Thoracic aorta (tissue), 2 donors: ENCODE data around the gene SCN3B. TPM values are rescaled to one million over a fixed set of nuclear protein-coding genes. Genes with fewer than 3 reads are reported as not detected.
A peak's percentile ranks its signal among the peaks of the same experiment; 100 is the strongest.

Source experiments
- ATAC-seq: fragments of 150-250 bp; one replicate; pipeline ENCODE4 v1.8.0; 2017; ENCODE audit warnings: low read depth; ENCODE audit not compliant: insufficient number of reproducible peaks, low FRiP score
- DNase-seq: peaks from one replicate; pipeline ENCODE4 v3.0.0-alpha.2; 2020; ENCODE audit warnings: low spot score
- H3K27ac ChIP-seq, 2 donors: fragments of 200-600 bp; sonication (generic); 1 replicate in 1 of 2; 2 replicates in 1 of 2; pipeline ENCODE4 v1.5.1; 2016; ENCODE audit warnings: mild to moderate bottlenecking in 2 of 2, moderate library complexity in 2 of 2
- H3K27me3 ChIP-seq: fragments of 200-600 bp; sonication (generic); replicated peaks from 2 replicates; pipeline ENCODE4 v1.6.0; 2016; ENCODE audit warnings: mild to moderate bottlenecking; ENCODE audit not compliant: insufficient read depth
- H3K36me3 ChIP-seq: fragments of 200-600 bp; sonication (generic); one replicate; pipeline ENCODE4 v1.5.1; 2016
- H3K4me1 ChIP-seq, 2 donors: fragments of 200-600 bp; sonication (generic); 1 replicate in 1 of 2; 2 replicates in 1 of 2; pipeline versions ENCODE4 v1.5.1 to v1.6.0; 2016; ENCODE audit warnings: low read depth in 2 of 2, mild to moderate bottlenecking in 1 of 2; ENCODE audit not compliant: control insufficient read depth in 1 of 2
- H3K4me3 ChIP-seq: fragments of 200-600 bp; sonication (generic); 2 replicates; pipeline ENCODE4 v1.5.1; 2016; ENCODE audit warnings: mild to moderate bottlenecking
- H3K9me3 ChIP-seq: fragments of 200-600 bp; sonication (generic); 2 replicates; pipeline ENCODE4 v1.5.1; 2016
- CTCF ChIP-seq: fragments of 200-600 bp; sonication (generic); IDR thresholded peaks from one replicate; pipeline ENCODE4 v1.5.1; 2019; ENCODE audit warnings: antibody characterized with exemption
- total RNA-seq, 2 donors: library from RNA; depleted of rRNA; stranded (reverse); fragments of >200 nt; gene quantifications; one replicate each; pipeline versions ENCODE4 v1.1.0 to v1.2.3, GENCODE V29; 2016

SCN3B gene
- under 1 TPM in 1 of 2 donors, not detected in 1; 0.35 TPM for total RNA-seq

GRCh38 chr11:123654566-123655081 lies at the start of gene SCN3B:
SCN3B (minus strand) TSS chr11:123654624; CDS start chr11:123653801, 823 bp downstream.
- H3K36me3 ChIP-seq = no peaks in the 10 kb centered on the region
- TF ChIP-seq CTCF = no peak
- no peaks in the 10 kb centered on the region for H3K27me3 ChIP-seq
- H3K4me1 ChIP-seq = peaks cover 6 to 8% of the 10 kb centered on the region in 2 donors
- H3K9me3 ChIP-seq = no peaks in the 10 kb centered on the region
- H3K4me3 ChIP-seq = peak within 1 kb of the TSS; percentile 70
- DNase-seq = no peak
- no peak for ATAC-seq
- H3K27ac ChIP-seq = no peak within 1 kb of the TSS

- Histone ChIP-seq H3K4me1 (no peaks in the 10 kb centered on the region), H3K36me3 (no peaks in the 10 kb centered on the region), H3K27me3 (no peaks in the 10 kb centered on the region), H3K9me3 (no peaks in the 10 kb centered on the region), H3K4me3 (no peak overlapping the region), H3K27ac (no peak overlapping the region)
- DNase-seq (no peak), ATAC-seq (no peak)
- no peak for TF ChIP-seq CTCF
Observed at GRCh38 chr11:123702696-123703095, 48.3 kb upstream of the SCN3B start.

GRCh38 chr11:123702139-123702538 lies 47.7 kb upstream of the SCN3B start:
- Histone ChIP-seq H3K36me3 (no peaks in the 10 kb centered on the region), H3K27ac (no peak overlapping the region), H3K4me1 (no peaks in the 10 kb centered on the region), H3K9me3 (no peaks in the 10 kb centered on the region), H3K27me3 (no peaks in the 10 kb centered on the region), H3K4me3 (no peak overlapping the region)
- no peak for ATAC-seq
- DNase-seq = no peak
- TF ChIP-seq CTCF = no peak

GRCh38 chr11:123700772-123701171 lies 46.3 kb upstream of the SCN3B start:
- Histone ChIP-seq H3K4me3 (no peak overlapping the region), H3K4me1 (no peaks in the 10 kb centered on the region), H3K27ac (no peak overlapping the region), H3K9me3 (no peaks in the 10 kb centered on the region), H3K36me3 (no peaks in the 10 kb centered on the region), H3K27me3 (no peaks in the 10 kb centered on the region)
- ATAC-seq (no peak), DNase-seq (no peak)
- TF ChIP-seq CTCF = no peak

- no peaks in the 10 kb centered on the region for H3K4me1 ChIP-seq
- no peak for DNase-seq
- H3K27ac ChIP-seq = no peak overlapping the region
- TF ChIP-seq CTCF = no peak
- no peak for ATAC-seq
- H3K27me3 ChIP-seq = no peaks in the 10 kb centered on the region
- H3K36me3 ChIP-seq = no peaks in the 10 kb centered on the region
- no peaks in the 10 kb centered on the region for H3K9me3 ChIP-seq
- no peak overlapping the region for H3K4me3 ChIP-seq
Observed at GRCh38 chr11:123698546-123699127, 44.2 kb upstream of the SCN3B start.
